Thoracic aorta (tissue), 2 donors: Measurements from ENCODE around the gene GFAP. TPM values are rescaled to one million over a fixed set of nuclear protein-coding genes. Genes with fewer than 3 reads are reported as not detected.

ENCODE experiments used
- ATAC-seq: fragments of 150-250 bp; one replicate; pipeline ENCODE4 v1.8.0; 2017; ENCODE audit warnings: low read depth; ENCODE audit not compliant: insufficient number of reproducible peaks, low FRiP score
- DNase-seq: peaks from one replicate; pipeline ENCODE4 v3.0.0-alpha.2; 2020; ENCODE audit warnings: low spot score
- H3K27ac ChIP-seq, 2 donors: fragments of 200-600 bp; sonication (generic); 1 replicate in 1 of 2; 2 replicates in 1 of 2; pipeline ENCODE4 v1.5.1; 2016; ENCODE audit warnings: mild to moderate bottlenecking in 2 of 2, moderate library complexity in 2 of 2
- H3K27me3 ChIP-seq: fragments of 200-600 bp; sonication (generic); replicated peaks from 2 replicates; pipeline ENCODE4 v1.6.0; 2016; ENCODE audit warnings: mild to moderate bottlenecking; ENCODE audit not compliant: insufficient read depth
- H3K36me3 ChIP-seq: fragments of 200-600 bp; sonication (generic); one replicate; pipeline ENCODE4 v1.5.1; 2016
- H3K4me1 ChIP-seq, 2 donors: fragments of 200-600 bp; sonication (generic); 1 replicate in 1 of 2; 2 replicates in 1 of 2; pipeline versions ENCODE4 v1.5.1 to v1.6.0; 2016; ENCODE audit warnings: low read depth in 2 of 2, mild to moderate bottlenecking in 1 of 2; ENCODE audit not compliant: control insufficient read depth in 1 of 2
- H3K4me3 ChIP-seq: fragments of 200-600 bp; sonication (generic); 2 replicates; pipeline ENCODE4 v1.5.1; 2016; ENCODE audit warnings: mild to moderate bottlenecking
- H3K9me3 ChIP-seq: fragments of 200-600 bp; sonication (generic); 2 replicates; pipeline ENCODE4 v1.5.1; 2016
- CTCF ChIP-seq: fragments of 200-600 bp; sonication (generic); IDR thresholded peaks from one replicate; pipeline ENCODE4 v1.5.1; 2019; ENCODE audit warnings: antibody characterized with exemption
- total RNA-seq, 2 donors: library from RNA; depleted of rRNA; stranded (reverse); fragments of >200 nt; gene quantifications; one replicate each; pipeline versions ENCODE4 v1.1.0 to v1.2.3, GENCODE V29; 2016

The GFAP gene
- total RNA-seq, 2 donors from 2014 or later = 14.6 TPM; not detected in 1

- H3K36me3 ChIP-seq = no peaks in the 10 kb centered on the region
- DNase-seq (no peak), ATAC-seq (no peak)
- H3K4me1 ChIP-seq = peaks cover 13 to 42% of the 10 kb centered on the region in 2 donors
- no peaks in the 10 kb centered on the region for H3K27me3 ChIP-seq
- H3K27ac ChIP-seq = peak overlapping the region; percentile 67 to 81
- H3K4me3 ChIP-seq = no peak overlapping the region
- H3K9me3 ChIP-seq = no peaks in the 10 kb centered on the region
- TF ChIP-seq CTCF = no peak
Measured at GRCh38 chr17:44917456-44917855, 2.2 kb upstream of the GFAP start.

DNA sequence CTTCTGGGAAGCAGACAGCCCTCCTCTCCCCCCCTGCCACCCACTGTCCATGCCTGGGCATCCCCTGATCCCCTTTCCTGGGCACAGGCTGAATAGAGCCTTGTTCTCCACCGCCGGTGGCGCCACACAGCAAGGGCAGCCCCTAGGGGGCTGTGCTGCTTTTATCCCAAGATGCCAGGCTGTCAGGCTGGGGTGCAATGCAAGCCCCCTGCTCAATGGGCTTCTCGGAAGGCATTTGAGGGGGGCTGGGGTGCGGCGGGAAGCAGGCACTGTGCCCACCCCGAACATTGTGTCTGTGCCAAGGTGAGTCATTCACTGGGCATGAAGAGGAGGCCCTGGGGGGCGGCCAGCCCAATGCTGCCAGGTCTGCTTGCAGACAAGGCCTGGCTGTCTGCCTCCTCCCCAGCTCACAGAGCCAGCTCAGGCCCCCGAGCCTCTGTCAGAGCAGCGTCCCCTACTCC is 1.5 kb upstream of the GFAP start:
- H3K9me3 ChIP-seq = no peaks in the 10 kb centered on the region
- H3K27ac ChIP-seq = peak overlapping the region; percentile 75 to 81
- no peak for TF ChIP-seq CTCF
- H3K36me3 ChIP-seq = no peaks in the 10 kb centered on the region
- no peaks in the 10 kb centered on the region for H3K27me3 ChIP-seq
- peak; percentile 19 for DNase-seq
- peaks cover 13 to 42% of the 10 kb centered on the region in 2 donors for H3K4me1 ChIP-seq
- H3K4me3 ChIP-seq = no peak overlapping the region
- ATAC-seq = peak; percentile 48

GRCh38 chr17:44915862-44916780 is 821 bp upstream of the GFAP start:
- H3K36me3 ChIP-seq = no peaks in the 10 kb centered on the region
- DNase-seq = no peak
- H3K4me1 ChIP-seq = peaks cover 13 to 47% of the 10 kb centered on the region in 2 donors
- H3K9me3 ChIP-seq = no peaks in the 10 kb centered on the region
- H3K4me3 ChIP-seq = no peak overlapping the region
- peak overlapping the region; percentile 75 to 81 for H3K27ac ChIP-seq
- no peak for TF ChIP-seq CTCF
- no peaks in the 10 kb centered on the region for H3K27me3 ChIP-seq
- ATAC-seq = no peak

DNA sequence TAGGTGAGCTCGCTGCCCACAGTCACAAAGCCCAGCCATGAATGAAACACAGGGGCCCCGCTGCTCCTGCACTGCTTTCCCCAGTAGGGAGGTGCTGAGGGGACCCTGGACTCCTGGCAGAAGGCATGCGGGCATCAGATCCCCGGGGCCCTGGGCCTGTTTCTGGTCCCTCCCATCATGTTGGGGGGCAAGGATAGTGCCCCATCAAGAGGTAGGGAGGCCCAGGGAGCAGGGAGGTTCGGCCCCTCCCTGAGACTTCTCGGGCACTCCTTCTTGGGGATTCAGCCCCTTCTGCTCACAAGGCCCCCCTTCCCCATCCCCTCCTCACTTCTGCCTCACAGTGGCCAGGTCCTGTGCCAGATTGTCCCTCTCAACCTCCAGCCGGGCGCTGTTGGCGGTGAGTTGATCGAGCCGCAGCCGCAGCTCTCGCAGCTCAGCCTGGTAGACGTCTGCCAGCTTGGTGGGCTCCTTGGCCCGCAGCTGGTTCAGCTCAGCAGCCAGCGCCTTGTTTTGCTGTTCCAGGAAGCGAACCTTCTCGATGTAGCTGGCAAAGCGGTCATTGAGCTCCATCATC is 515 bp downstream of the GFAP start:
- Histone ChIP-seq H3K9me3 (no peaks in the 10 kb centered on the region), H3K36me3 (no peaks in the 10 kb centered on the region), H3K27ac (peak overlapping the region in 1 of 2 donors; percentile 75), H3K4me1 (peaks cover 13 to 42% of the 10 kb centered on the region in 2 donors), H3K27me3 (no peaks in the 10 kb centered on the region), H3K4me3 (peak overlapping the region; percentile 17)
- no peak for ATAC-seq
- TF ChIP-seq CTCF = no peak
- DNase-seq = no peak

- Histone ChIP-seq H3K4me1 (peaks cover 13 to 42% of the 10 kb centered on the region in 2 donors), H3K27ac (no peak overlapping the region)
Measured at GRCh38 chr17:44914148-44914547, 1.2 kb downstream of the GFAP start.

More at GRCh38 chr17:44914148-44914547, 1.2 kb downstream of the GFAP start:
- no peak for DNase-seq
- Histone ChIP-seq H3K36me3 (no peaks in the 10 kb centered on the region), H3K9me3 (no peaks in the 10 kb centered on the region), H3K27me3 (no peaks in the 10 kb centered on the region), H3K4me3 (no peak overlapping the region)
- no peak for TF ChIP-seq CTCF
- no peak for ATAC-seq
